OCI-LY1 (cell line): ENCODE results near the gene ATXN1.

Experiments
- EZH2 ChIP-seq: fragments of 200-600 bp; sonication (generic), shearing (Covaris generic); IDR thresholded peaks from 2 replicates; pipeline ENCODE4 v1.8.0; 2017; ENCODE audit warnings: borderline replicate concordance, mixed run types, mild to moderate bottlenecking, antibody characterized with exemption, low read length, moderate library complexity, mixed read lengths
- TF ChIP-seq, protein P1 (sequence below): fragments of 200-600 bp; sonication (generic), shearing (Covaris generic); IDR thresholded peaks from 2 replicates; pipeline ENCODE4 v1.5.1; 2017; ENCODE audit warnings: mild to moderate bottlenecking, antibody characterized with exemption, low read length, moderate library complexity, mixed read lengths

DNA sequence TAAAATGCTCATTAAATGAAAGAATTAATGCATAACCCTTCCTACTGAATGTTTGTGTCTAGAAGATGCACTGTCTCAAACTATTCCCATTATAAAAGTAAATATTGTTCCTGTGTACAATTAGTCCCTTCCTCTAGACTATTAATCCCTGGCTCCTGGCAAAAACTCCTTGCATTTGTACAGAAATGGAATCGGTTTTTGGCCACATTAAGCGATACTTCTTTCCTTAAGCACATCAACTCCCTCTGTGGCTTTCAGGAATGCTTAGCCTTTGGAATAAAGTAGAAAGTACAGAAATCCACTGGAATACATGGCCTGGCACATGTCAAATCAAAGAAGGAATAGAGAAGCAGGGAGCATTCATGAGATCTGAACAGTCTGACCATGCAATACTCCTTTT lies 343.1 kb downstream of the ATXN1 start:
- no peak for TF ChIP-seq EZH2
- TF ChIP-seq, protein P1, sequence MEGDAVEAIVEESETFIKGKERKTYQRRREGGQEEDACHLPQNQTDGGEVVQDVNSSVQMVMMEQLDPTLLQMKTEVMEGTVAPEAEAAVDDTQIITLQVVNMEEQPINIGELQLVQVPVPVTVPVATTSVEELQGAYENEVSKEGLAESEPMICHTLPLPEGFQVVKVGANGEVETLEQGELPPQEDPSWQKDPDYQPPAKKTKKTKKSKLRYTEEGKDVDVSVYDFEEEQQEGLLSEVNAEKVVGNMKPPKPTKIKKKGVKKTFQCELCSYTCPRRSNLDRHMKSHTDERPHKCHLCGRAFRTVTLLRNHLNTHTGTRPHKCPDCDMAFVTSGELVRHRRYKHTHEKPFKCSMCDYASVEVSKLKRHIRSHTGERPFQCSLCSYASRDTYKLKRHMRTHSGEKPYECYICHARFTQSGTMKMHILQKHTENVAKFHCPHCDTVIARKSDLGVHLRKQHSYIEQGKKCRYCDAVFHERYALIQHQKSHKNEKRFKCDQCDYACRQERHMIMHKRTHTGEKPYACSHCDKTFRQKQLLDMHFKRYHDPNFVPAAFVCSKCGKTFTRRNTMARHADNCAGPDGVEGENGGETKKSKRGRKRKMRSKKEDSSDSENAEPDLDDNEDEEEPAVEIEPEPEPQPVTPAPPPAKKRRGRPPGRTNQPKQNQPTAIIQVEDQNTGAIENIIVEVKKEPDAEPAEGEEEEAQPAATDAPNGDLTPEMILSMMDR, result no peak
